Measurements from ENCODE around the gene CKLF. TPM values are rescaled to one million over a fixed set of nuclear protein-coding genes. Genes with fewer than 3 reads are reported as not detected.

The CKLF gene
- total RNA-seq, 1 donor from 2014 or later = 102 TPM

DNA sequence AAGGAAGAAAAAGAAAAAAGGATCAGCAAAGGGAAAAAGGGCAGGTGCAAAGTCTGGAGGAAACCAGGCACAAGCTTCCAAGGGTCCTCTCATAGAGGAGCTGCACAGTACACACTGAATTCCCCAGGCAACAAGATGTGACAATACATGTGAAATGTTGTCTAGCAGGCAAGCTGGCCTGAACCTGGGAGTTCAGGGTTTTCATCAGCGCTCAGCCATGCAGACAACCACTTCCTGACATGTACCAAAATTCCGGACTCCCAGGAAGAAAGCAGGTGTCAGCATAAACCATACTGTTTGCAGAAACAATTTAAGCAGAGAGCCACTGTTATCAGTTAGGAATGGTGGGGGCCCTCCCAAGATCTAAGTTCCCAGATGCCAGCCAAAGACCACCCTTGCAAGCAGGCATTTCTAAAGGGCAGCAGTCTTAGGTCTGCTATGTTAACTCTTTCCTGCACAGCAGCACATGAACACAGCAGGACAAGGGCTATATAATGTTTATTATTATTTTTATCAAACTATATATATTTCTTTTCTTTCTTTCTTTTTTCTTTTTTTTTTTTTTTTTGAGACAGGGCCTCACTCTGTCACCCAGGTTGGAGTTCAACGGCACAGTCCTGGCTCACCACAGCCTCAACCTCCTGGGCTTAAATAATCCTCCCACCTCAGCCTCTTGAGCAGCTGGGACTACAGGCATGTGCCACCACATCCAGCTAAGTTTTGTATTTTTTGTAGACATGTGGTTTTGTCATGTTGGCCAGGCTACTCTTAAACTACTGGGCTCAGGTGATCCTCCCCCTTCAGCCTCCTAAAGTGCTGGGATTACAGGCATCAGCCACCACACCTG lies 12.5 kb upstream of the CKLF start:
- DNase-seq (ENCODE audit: low spot score) = no peak
- Mint-ChIP-seq H3K4me3 (ENCODE audit: low read depth) (no peak overlapping the region), H3K27me3 (ENCODE audit: low read depth) (no peaks in the 10 kb centered on the region), H3K36me3 (ENCODE audit: low read depth) (peaks cover 16% of the 10 kb centered on the region), H3K4me1 (ENCODE audit: low read depth) (peaks cover 21% of the 10 kb centered on the region), H3K27ac (no peak overlapping the region), H3K9me3 (no peaks in the 10 kb centered on the region)
- intact Hi-C loops (cut with micrococcal nuclease) = no loop called here

GRCh38 chr16:66541388-66542355 lies 10.7 kb upstream of the CKLF start:
- Mint-ChIP-seq H3K4me3 (ENCODE audit: low read depth) (no peak overlapping the region), H3K4me1 (ENCODE audit: low read depth) (peaks cover 21% of the 10 kb centered on the region), H3K27me3 (ENCODE audit: low read depth) (no peaks in the 10 kb centered on the region), H3K36me3 (ENCODE audit: low read depth) (peaks cover 10% of the 10 kb centered on the region), H3K9me3 (no peaks in the 10 kb centered on the region), H3K27ac (no peak overlapping the region)
- intact Hi-C loops (cut with micrococcal nuclease) = no loop called here
- no peak for DNase-seq (ENCODE audit: low spot score)

GRCh38 chr16:66542396-66542795 lies 10.0 kb upstream of the CKLF start:
- peaks cover 7% of the 10 kb centered on the region for H3K36me3 Mint-ChIP-seq (ENCODE audit: low read depth)
- no peak overlapping the region for H3K4me3 Mint-ChIP-seq (ENCODE audit: low read depth)
- no peak overlapping the region for H3K27ac Mint-ChIP-seq

GRCh38 chr16:66543541-66543940 lies 8.8 kb upstream of the CKLF start:
- intact Hi-C loops (cut with micrococcal nuclease) = no loop called here
- H3K4me3 Mint-ChIP-seq (ENCODE audit: low read depth) = no peak overlapping the region
- no peak for DNase-seq (ENCODE audit: low spot score)
- peaks cover 30% of the 10 kb centered on the region for H3K4me1 Mint-ChIP-seq (ENCODE audit: low read depth)
- H3K9me3 Mint-ChIP-seq = no peaks in the 10 kb centered on the region
- H3K27me3 Mint-ChIP-seq (ENCODE audit: low read depth) = no peaks in the 10 kb centered on the region
- H3K27ac Mint-ChIP-seq = no peak overlapping the region
- H3K36me3 Mint-ChIP-seq (ENCODE audit: low read depth) = peaks cover 8% of the 10 kb centered on the region

More at GRCh38 chr16:66542396-66542795, 10.0 kb upstream of the CKLF start:
- DNase-seq (ENCODE audit: low spot score) = no peak
- intact Hi-C loops (cut with micrococcal nuclease) = no loop called here
- Mint-ChIP-seq H3K9me3 (no peaks in the 10 kb centered on the region), H3K27me3 (ENCODE audit: low read depth) (no peaks in the 10 kb centered on the region), H3K4me1 (ENCODE audit: low read depth) (peaks cover 23% of the 10 kb centered on the region)

DNA sequence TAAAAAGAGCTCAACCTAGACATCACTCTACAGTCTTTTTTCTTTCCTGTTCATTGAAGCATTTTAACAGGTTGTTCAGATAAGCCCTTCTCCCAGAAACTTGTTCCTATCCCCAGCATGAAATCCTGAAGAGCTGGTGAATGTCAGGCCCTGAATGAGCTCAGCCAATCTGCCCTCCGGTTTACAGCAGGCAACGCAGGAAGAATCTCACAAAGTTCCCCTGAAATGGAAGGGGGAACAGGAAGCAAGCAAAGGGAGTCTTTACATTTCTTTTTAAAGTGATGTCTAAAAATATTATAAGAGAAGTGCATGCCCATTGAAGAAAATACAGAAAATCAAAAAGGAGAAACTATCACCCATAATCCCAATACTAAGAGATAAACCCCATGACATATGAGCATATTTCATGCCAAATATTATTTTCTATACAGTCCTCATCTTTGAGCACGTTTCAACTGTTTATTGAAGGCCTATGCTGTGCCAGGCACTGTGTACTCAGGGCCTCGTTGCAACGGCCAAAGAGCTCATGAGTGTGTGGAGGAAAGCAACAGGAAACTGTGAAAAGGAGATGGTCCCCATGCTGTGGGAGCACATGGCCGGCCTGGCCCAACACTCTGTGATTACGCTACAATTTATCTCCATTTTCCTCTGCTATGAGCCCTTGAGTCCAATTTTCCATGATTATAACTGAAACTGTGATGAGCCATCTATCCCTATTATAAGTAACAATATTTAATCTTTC lies 8.2 kb upstream of the CKLF start:
- Mint-ChIP-seq H3K4me1 (ENCODE audit: low read depth) (peaks cover 33% of the 10 kb centered on the region), H3K9me3 (no peaks in the 10 kb centered on the region), H3K36me3 (ENCODE audit: low read depth) (peaks cover 8% of the 10 kb centered on the region), H3K4me3 (ENCODE audit: low read depth) (no peak overlapping the region), H3K27me3 (ENCODE audit: low read depth) (no peaks in the 10 kb centered on the region), H3K27ac (no peak overlapping the region)
- no peak for DNase-seq (ENCODE audit: low spot score)
- intact Hi-C loops (cut with micrococcal nuclease) = no loop called here

DNA sequence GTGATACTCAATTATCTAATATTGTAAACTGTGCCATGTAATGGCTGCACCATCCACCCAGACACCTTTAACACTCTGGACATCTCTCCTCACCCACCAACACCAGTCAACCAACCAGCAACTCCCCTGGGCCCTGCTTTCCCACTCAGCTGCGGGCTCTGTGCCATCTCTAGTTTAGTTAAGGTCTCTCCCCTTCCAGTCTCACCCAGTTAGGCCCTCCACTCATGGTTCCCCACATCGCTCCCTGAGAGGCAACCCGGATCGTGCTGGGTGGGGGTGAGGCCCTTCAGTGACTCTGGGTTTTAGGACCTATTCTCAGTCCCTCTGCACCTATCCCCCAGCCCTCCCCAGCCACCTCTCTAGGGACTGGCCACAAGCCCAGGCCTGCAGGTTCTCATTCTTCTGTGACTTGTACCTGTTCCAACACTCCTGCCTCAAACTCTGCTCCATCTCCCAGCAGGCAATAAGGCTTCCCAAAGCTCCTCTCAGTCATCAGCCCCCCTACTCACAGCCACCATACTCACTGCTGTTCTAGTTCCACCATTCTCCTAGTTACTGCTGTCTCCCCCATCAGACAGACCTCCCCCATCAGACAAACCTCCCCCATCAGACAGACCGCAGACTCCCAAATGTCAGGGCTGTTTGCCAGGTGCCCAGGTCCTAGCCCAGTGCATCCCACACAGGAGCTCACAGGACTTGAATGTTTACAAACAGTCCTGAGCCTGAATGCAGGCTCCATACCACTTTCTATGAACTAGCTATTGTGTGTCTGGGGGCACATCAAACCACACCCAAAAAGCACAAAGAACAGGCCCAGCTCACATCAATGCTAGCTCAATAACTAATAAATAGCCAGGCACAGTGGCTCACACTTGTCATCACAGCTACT lies 5.0 kb upstream of the CKLF start:
- Mint-ChIP-seq H3K27ac (peak overlapping the region; percentile 33), H3K36me3 (ENCODE audit: low read depth) (peaks cover 5% of the 10 kb centered on the region), H3K4me1 (ENCODE audit: low read depth) (peaks cover 39% of the 10 kb centered on the region), H3K4me3 (ENCODE audit: low read depth) (no peak overlapping the region), H3K27me3 (ENCODE audit: low read depth) (no peaks in the 10 kb centered on the region), H3K9me3 (no peaks in the 10 kb centered on the region)
- no peak for DNase-seq (ENCODE audit: low spot score)
- intact Hi-C loops (cut with micrococcal nuclease) = no loop called here

DNA sequence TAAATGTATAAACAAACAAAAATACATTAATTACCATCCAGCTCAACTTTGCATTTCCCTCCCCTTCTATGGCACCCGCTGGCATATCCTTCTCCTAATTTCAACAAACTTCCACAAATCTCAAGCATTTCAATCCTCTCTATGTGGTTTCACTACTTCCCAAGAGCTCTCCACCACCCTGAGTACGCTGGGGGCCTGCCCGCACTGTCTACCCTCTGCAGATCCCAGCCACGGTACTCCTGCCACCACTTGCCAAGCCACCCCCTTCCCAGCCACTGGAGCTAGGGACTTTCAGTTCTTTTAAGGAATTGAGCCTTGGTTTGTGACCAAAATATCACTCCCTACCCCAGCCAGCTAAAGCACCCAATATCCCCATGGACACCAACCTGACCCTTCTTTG lies 4.3 kb upstream of the CKLF start:
- Mint-ChIP-seq H3K4me3 (ENCODE audit: low read depth) (no peak overlapping the region), H3K4me1 (ENCODE audit: low read depth) (peaks cover 39% of the 10 kb centered on the region), H3K27ac (peak overlapping the region; percentile 85), H3K36me3 (ENCODE audit: low read depth) (peaks cover 10% of the 10 kb centered on the region), H3K27me3 (ENCODE audit: low read depth) (no peaks in the 10 kb centered on the region), H3K9me3 (no peaks in the 10 kb centered on the region)
- intact Hi-C loops (cut with micrococcal nuclease) = no loop called here
- no peak for DNase-seq (ENCODE audit: low spot score)

DNA sequence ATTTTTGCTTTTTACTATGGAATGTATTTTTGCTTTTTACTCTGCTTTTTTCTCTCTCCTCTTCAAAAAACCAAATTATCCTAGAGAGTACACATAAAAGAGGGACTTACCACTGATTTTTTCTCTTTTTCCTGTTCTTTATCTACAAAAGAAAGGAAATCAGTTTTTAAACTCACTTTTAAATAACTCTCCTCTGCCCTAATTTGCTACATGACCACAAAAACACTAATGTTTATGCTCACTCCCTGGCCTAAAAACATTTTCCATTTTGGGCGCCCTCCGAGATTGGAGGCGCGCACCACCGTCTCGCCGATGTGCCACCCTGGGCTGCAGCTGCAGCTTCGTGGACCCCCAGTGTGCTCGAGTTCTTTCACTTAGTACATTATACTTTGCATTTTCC lies 3.5 kb upstream of the CKLF start:
- Mint-ChIP-seq H3K4me1 (ENCODE audit: low read depth) (peaks cover 46% of the 10 kb centered on the region), H3K27me3 (ENCODE audit: low read depth) (no peaks in the 10 kb centered on the region), H3K36me3 (ENCODE audit: low read depth) (peaks cover 18% of the 10 kb centered on the region), H3K9me3 (no peaks in the 10 kb centered on the region), H3K4me3 (ENCODE audit: low read depth) (peak overlapping the region; percentile 62), H3K27ac (peak overlapping the region; percentile 85)
- DNase-seq (ENCODE audit: low spot score) = no peak
- intact Hi-C loops (cut with micrococcal nuclease) = no loop called here

GRCh38 chr16:66549284-66550131 lies 2.9 kb upstream of the CKLF start, which contains the start of gene TK2:
Gene TK2 (minus strand): TSS chr16:66550122. CDS start chr16:66550061, 61 bp downstream.
- H3K36me3 Mint-ChIP-seq (ENCODE audit: low read depth) = peaks cover 24% of the 10 kb centered on the region
- peak within 1 kb of the TSS; percentile 85 for H3K27ac Mint-ChIP-seq
- H3K4me1 Mint-ChIP-seq (ENCODE audit: low read depth) = peaks cover 47% of the 10 kb centered on the region
- no peaks in the 10 kb centered on the region for H3K9me3 Mint-ChIP-seq
- intact Hi-C loops (cut with micrococcal nuclease) = no loop called here
- no peaks in the 10 kb centered on the region for H3K27me3 Mint-ChIP-seq (ENCODE audit: low read depth)
- peak; percentile 40 for DNase-seq (ENCODE audit: low spot score)
- H3K4me3 Mint-ChIP-seq (ENCODE audit: low read depth) = peak within 1 kb of the TSS; percentile 83

GRCh38 chr16:66551348-66551759 lies 1.0 kb upstream of the CKLF start:
- no peaks in the 10 kb centered on the region for H3K9me3 Mint-ChIP-seq
- H3K27me3 Mint-ChIP-seq (ENCODE audit: low read depth) = no peaks in the 10 kb centered on the region
- H3K36me3 Mint-ChIP-seq (ENCODE audit: low read depth) = peaks cover 42% of the 10 kb centered on the region
- intact Hi-C loops (cut with micrococcal nuclease) = no loop called here
- peak; percentile 43 for DNase-seq (ENCODE audit: low spot score)
- peak overlapping the region; percentile 93 for H3K27ac Mint-ChIP-seq
- peaks cover 65% of the 10 kb centered on the region for H3K4me1 Mint-ChIP-seq (ENCODE audit: low read depth)
- H3K4me3 Mint-ChIP-seq (ENCODE audit: low read depth) = peak overlapping the region; percentile 98

DNA sequence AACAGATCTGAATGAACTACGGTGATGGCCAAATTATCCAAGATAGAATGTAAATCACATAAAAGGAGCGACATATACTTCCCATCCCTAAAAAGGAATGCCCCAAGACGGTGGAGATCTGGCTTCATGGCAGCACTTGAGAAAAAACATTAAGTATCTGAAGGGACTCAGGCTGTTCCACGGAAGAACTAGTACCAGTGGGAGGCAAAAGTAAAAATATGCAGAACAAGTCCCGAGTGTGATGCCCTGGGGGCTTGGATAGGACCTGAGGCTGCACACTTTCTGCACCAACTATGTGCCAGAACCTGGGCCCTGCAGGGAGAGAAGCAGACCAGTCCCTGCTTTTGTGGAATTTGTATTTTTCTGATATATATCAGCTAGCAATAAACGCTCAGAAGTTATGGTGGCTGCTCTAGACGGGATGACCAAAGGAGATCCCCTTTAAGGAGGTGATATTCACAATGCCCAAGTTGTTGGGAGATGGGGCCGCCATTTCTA lies 539 bp upstream of the CKLF start:
- no peaks in the 10 kb centered on the region for H3K9me3 Mint-ChIP-seq
- peak overlapping the region; percentile 93 for H3K27ac Mint-ChIP-seq
- H3K36me3 Mint-ChIP-seq (ENCODE audit: low read depth) = peaks cover 42% of the 10 kb centered on the region
- intact Hi-C loops (cut with micrococcal nuclease) = loop anchor here (1.0 to 2.0 kb wide), 5 partner anchors 11 to 53 kb away; no protein-coding TSS in a partner anchor
- H3K4me1 Mint-ChIP-seq (ENCODE audit: low read depth) = peaks cover 66% of the 10 kb centered on the region
- peak overlapping the region; percentile 98 for H3K4me3 Mint-ChIP-seq (ENCODE audit: low read depth)
- no peaks in the 10 kb centered on the region for H3K27me3 Mint-ChIP-seq (ENCODE audit: low read depth)
- DNase-seq (ENCODE audit: low spot score) = no peak

All from activated T-helper 2 cell treated with anti-CD3 and anti-CD28 coated beads, Interferon-gamma antibody, Interleukin-2, Interleukin-4, amounts not matched to agents 10 μg/mL and 5 μg/mL and 100 μg/mL, durations not matched to agents 14 hours and 24 hours and 36 hours (primary cell).